Neural cell (in vitro differentiated cells): Measurements from ENCODE around the gene RHAG. TPM values are rescaled to one million over a fixed set of nuclear protein-coding genes. Genes with fewer than 3 reads are reported as not detected.

Experiments used
- H2AFZ ChIP-seq: fragments of 200-600, 300-800 bp; sonication (generic), shearing (Covaris generic); 2 replicates; pipeline ENCODE4 v1.6.0; 2014; ENCODE audit warnings: low read depth, mild to moderate bottlenecking, antibody characterized with exemption, low read length, moderate library complexity
- H3F3A ChIP-seq: fragments of 200-600 bp; shearing (Covaris generic); 2 replicates; pipeline ENCODE4 v1.6.1; 2016; ENCODE audit warnings: mild to moderate bottlenecking, moderate library complexity, mixed read lengths, antibody characterized with exemption, low read length; ENCODE audit not compliant: insufficient read depth, poor library complexity, severe bottlenecking
- H3K27ac ChIP-seq: fragments of 200-600, 300-800 bp; sonication (generic), shearing (Covaris generic); 2 replicates; pipeline ENCODE4 v1.5.1; 2014; ENCODE audit warnings: mild to moderate bottlenecking, low read length, moderate library complexity
- H3K27me3 ChIP-seq: fragments of 300-800, 200-600 bp; sonication (generic), shearing (Covaris generic); 2 replicates; pipeline ENCODE4 v1.6.0; 2014; ENCODE audit warnings: mild to moderate bottlenecking, low read depth, low read length, moderate library complexity; ENCODE audit not compliant: insufficient read depth
- H3K36me3 ChIP-seq: fragments of 300-800, 200-600 bp; sonication (generic), shearing (Covaris generic); 2 replicates; pipeline ENCODE4 v1.5.1; 2014; ENCODE audit warnings: mild to moderate bottlenecking, antibody characterized with exemption, low read length, moderate library complexity; ENCODE audit not compliant: insufficient read depth
- H3K4me2 ChIP-seq: fragments of 300-800, 200-600 bp; sonication (generic), shearing (Covaris generic); 2 replicates; pipeline ENCODE4 v1.6.0; 2014; ENCODE audit warnings: mild to moderate bottlenecking, low read length
- H3K4me3 ChIP-seq: fragments of 300-800, 200-600 bp; sonication (generic), shearing (Covaris generic); 2 replicates; pipeline ENCODE4 v1.5.1; 2014; ENCODE audit warnings: mild to moderate bottlenecking, low read length, moderate library complexity
- H3K79me2 ChIP-seq: fragments of 200-600 bp; shearing (Covaris generic); replicated peaks from 2 replicates; pipeline ENCODE4 v1.6.0; 2014; ENCODE audit warnings: mild to moderate bottlenecking, low read length, moderate library complexity; ENCODE audit not compliant: insufficient read depth
- H3K9ac ChIP-seq: fragments of 300-800, 200-600 bp; sonication (generic), shearing (Covaris generic); 2 replicates; pipeline ENCODE4 v1.6.1; 2016; ENCODE audit warnings: mild to moderate bottlenecking, low read length, mixed read lengths
- H3K9me2 ChIP-seq: fragments of 200-600 bp; shearing (Covaris generic); 2 replicates; pipeline ENCODE4 v1.6.1; 2016; ENCODE audit warnings: mild to moderate bottlenecking, low read length, mixed read lengths; ENCODE audit not compliant: insufficient read depth
- H3K9me3 ChIP-seq: fragments of 200-600, 300-800 bp; sonication (generic), shearing (Covaris generic); 2 replicates; pipeline ENCODE4 v1.6.1; 2016; ENCODE audit warnings: mild to moderate bottlenecking, mixed run types, low read length, moderate library complexity, mixed read lengths
- H4K20me1 ChIP-seq: fragments of 200-600 bp; shearing (Covaris generic); 2 replicates; pipeline ENCODE4 v1.6.1; 2016; ENCODE audit warnings: mild to moderate bottlenecking, mixed run types; ENCODE audit not compliant: insufficient read depth
- CTCF ChIP-seq: fragments of 450-650 bp; IDR thresholded peaks from 2 replicates; pipeline ENCODE4 v1.5.1; 2014; ENCODE audit warnings: antibody characterized with exemption, mild to moderate bottlenecking, moderate library complexity; ENCODE audit not compliant: poor library complexity, severe bottlenecking
- EP300 ChIP-seq: fragments of 450-650 bp; conservative IDR thresholded peaks from 2 replicates; pipeline ENCODE4 v1.6.1; 2014; ENCODE audit warnings: antibody characterized with exemption, mild to moderate bottlenecking, moderate library complexity; ENCODE audit not compliant: poor library complexity, severe bottlenecking
- EZH2 ChIP-seq: fragments of 200-600, 300-800 bp; shearing (Covaris generic), sonication (generic); IDR thresholded peaks from 2 replicates; pipeline ENCODE4 v1.6.1; 2014; ENCODE audit warnings: antibody characterized with exemption, low read length, borderline replicate concordance, mild to moderate bottlenecking; ENCODE audit not compliant: insufficient read depth, poor library complexity, severe bottlenecking
- MXI1 ChIP-seq: fragments of 450-650 bp; conservative IDR thresholded peaks from 2 replicates; pipeline ENCODE4 v1.6.1; 2014; ENCODE audit warnings: antibody characterized with exemption, mild to moderate bottlenecking; ENCODE audit not compliant: poor library complexity, severe bottlenecking
- POLR2AphosphoS5 ChIP-seq: IDR thresholded peaks from 2 replicates; pipeline ENCODE4 v1.6.1; 2012
- RAD21 ChIP-seq: fragments of 450-650 bp; conservative IDR thresholded peaks from 2 replicates; pipeline ENCODE4 v1.6.1; 2014; ENCODE audit warnings: antibody characterized with exemption, mild to moderate bottlenecking, moderate library complexity
- REST ChIP-seq: IDR thresholded peaks from 2 replicates; pipeline ENCODE4 v1.6.1; 2012; ENCODE audit warnings: borderline replicate concordance
- SMC3 ChIP-seq: fragments of 450-650 bp; conservative IDR thresholded peaks from 2 replicates; pipeline ENCODE4 v1.6.1; 2014; ENCODE audit warnings: antibody characterized with exemption, mild to moderate bottlenecking, moderate library complexity; ENCODE audit not compliant: poor library complexity
- TAF1 ChIP-seq: IDR thresholded peaks from 2 replicates; pipeline ENCODE4 v1.6.1; 2012; ENCODE audit warnings: low read depth
- polyA plus RNA-seq: library from polyadenylated mRNA; depleted of rRNA; stranded (reverse); fragments of >200 nt; gene quantifications from 2 replicates; pipeline ENCODE4 v1.2.3, GENCODE V29; 2014

The RHAG gene
- polyA plus RNA-seq, 1 donor from 2014 or later: not detected

- H3K9me3 ChIP-seq: no peaks in the 10 kb centered on the region
- peaks cover 4% of the 10 kb centered on the region for H3F3A ChIP-seq
- H3K79me2 ChIP-seq: no peaks in the 10 kb centered on the region
- H2AFZ ChIP-seq: no peak overlapping the region
- H3K4me2 ChIP-seq: no peak overlapping the region
- H3K27ac ChIP-seq: no peak overlapping the region
- H3K27me3 ChIP-seq: peaks cover 19% of the 10 kb centered on the region
- H3K36me3 ChIP-seq: no peaks in the 10 kb centered on the region
- H3K4me3 ChIP-seq: no peak overlapping the region
- H3K9me2 ChIP-seq: no peaks in the 10 kb centered on the region
- no peak overlapping the region for H3K9ac ChIP-seq
- no peaks in the 10 kb centered on the region for H4K20me1 ChIP-seq
- TF ChIP-seq TAF1 (no peak), RAD21 (no peak), SMC3 (no peak), POLR2AphosphoS5 (no peak), REST (no peak), EZH2 (no peak), CTCF (no peak), MXI1 (no peak), EP300 (no peak)
Observed at GRCh38 chr6:49555951-49556350, 80.7 kb downstream of the RHAG start.

Other genes starting within 250 kb of the RHAG start
- 24.0 and 27.6 TPM in 2 replicates for gene MMUT, start 173.6 kb downstream of the RHAG start, polyA plus RNA-seq
- gene CENPQ, start 173.5 kb downstream of the RHAG start, polyA plus RNA-seq: 5.3 and 8.8 TPM in 2 replicates
- gene GLYATL3, start 136.9 kb downstream of the RHAG start, polyA plus RNA-seq: not detected in 2 replicates
- gene C6orf141, start 86.2 kb downstream of the RHAG start, polyA plus RNA-seq: not detected in 2 replicates
- not detected in 2 replicates for gene CRISP2, start 76.7 kb upstream of the RHAG start, polyA plus RNA-seq
- gene CRISP3, start 107.5 kb upstream of the RHAG start, polyA plus RNA-seq: not detected in 2 replicates
- not detected in 2 replicates for gene PGK2, start 150.4 kb upstream of the RHAG start, polyA plus RNA-seq
- gene CRISP1, start 229.7 kb upstream of the RHAG start, polyA plus RNA-seq: not detected in 2 replicates